Measurements from ENCODE around the gene NUP98.

Gene NUP98

DNA sequence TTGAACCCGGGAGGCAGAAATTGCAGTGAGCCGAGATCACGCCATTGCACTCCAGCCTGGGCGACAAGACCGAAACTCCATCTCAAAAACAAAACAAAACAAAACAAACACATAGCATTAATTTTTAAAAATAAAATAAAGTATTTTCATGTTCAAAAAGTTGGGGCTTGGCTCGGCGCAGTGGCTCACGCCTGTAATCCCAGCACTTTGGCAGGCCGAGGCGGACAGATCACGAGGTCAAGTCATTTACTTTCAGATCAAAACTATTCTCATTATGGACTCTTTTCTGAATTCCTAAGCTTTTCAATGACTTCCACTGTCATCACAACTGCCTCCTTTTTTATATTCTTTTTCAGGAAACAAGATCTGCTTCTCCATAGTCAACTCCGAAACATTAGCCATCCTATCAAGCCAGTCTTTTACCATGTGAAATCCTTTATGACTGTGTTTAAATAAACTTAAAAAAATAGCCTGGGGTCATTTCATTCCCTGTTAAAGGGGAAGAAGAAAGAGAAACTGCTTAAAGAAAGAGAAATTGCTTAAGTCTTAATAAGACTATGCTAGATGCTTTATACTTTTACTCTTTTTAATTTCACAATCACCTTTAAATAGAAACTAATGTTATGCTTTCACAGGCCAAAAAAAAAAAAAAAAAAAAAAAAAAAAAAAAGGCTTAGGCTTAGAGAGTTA, 113.1 kb downstream of the NUP98 start:
- Mint-ChIP-seq H3K27me3 (ENCODE audit: low read depth, poor library complexity) (no peaks in the 10 kb centered on the region), H3K4me1 (no peaks in the 10 kb centered on the region), H3K36me3 (ENCODE audit: low read depth) (peaks cover 81% of the 10 kb centered on the region), H3K9me3 (no peaks in the 10 kb centered on the region), H3K4me3 (no peak overlapping the region), H3K27ac (peak overlapping the region; percentile 15)
- TF ChIP-seq, protein P1, sequence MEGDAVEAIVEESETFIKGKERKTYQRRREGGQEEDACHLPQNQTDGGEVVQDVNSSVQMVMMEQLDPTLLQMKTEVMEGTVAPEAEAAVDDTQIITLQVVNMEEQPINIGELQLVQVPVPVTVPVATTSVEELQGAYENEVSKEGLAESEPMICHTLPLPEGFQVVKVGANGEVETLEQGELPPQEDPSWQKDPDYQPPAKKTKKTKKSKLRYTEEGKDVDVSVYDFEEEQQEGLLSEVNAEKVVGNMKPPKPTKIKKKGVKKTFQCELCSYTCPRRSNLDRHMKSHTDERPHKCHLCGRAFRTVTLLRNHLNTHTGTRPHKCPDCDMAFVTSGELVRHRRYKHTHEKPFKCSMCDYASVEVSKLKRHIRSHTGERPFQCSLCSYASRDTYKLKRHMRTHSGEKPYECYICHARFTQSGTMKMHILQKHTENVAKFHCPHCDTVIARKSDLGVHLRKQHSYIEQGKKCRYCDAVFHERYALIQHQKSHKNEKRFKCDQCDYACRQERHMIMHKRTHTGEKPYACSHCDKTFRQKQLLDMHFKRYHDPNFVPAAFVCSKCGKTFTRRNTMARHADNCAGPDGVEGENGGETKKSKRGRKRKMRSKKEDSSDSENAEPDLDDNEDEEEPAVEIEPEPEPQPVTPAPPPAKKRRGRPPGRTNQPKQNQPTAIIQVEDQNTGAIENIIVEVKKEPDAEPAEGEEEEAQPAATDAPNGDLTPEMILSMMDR (IDR thresholded peaks at IDR 0.05): no peak
- DNase-seq: no peak

DNA sequence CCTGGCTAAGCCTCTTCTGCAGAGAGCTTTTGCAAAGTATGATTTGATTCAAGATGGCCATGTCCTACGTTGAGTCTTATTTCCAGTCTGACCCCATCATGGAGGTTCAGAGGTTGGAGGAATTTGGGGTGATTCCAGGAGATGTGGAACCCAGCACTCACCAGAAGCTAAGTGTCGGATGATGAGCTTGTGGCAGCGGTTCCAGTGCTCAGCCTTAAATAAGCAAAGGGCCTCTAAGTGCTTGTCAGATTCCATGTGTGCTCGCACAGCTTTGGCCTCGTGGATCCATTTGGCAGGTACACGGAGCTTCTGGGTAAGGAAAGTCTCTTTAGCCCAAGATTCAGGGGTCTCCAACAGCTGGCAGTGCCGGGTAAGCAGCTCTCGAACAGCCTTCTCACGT, 114.3 kb downstream of the NUP98 start:
- H3K36me3 Mint-ChIP-seq (ENCODE audit: low read depth): peaks cover 87% of the 10 kb centered on the region
- H3K27me3 Mint-ChIP-seq (ENCODE audit: low read depth, poor library complexity): no peaks in the 10 kb centered on the region
- no peaks in the 10 kb centered on the region for H3K4me1 Mint-ChIP-seq
- no peak overlapping the region for H3K27ac Mint-ChIP-seq
- TF ChIP-seq, protein P1 (IDR thresholded peaks at IDR 0.05): no peak
- no peak overlapping the region for H3K4me3 Mint-ChIP-seq
- no peak for DNase-seq
- H3K9me3 Mint-ChIP-seq: no peaks in the 10 kb centered on the region

DNA sequence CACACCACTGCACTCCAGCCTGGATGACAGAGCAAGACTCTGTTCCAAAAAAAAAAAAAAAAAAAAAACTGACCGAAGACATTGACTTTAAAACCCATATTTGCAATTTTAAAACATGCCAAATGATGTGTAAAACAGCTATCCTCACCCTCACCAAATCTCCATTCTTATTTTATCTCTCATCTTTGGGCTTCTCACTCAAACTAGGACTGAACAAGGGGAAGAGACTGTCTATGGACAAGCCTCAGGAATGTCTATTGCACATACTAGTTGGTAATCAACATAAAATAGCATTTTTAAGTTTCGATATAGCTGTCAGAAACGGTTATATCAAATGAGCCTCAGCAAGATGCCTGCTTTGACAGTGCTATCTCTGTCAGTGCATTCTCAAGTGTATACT, 118.3 kb downstream of the NUP98 start:
- TF ChIP-seq, protein P1 (IDR thresholded peaks at IDR 0.05): no peak
- Mint-ChIP-seq H3K36me3 (ENCODE audit: low read depth) (peaks cover 86% of the 10 kb centered on the region), H3K27me3 (ENCODE audit: low read depth, poor library complexity) (no peaks in the 10 kb centered on the region), H3K4me1 (no peaks in the 10 kb centered on the region), H3K9me3 (no peaks in the 10 kb centered on the region), H3K4me3 (no peak overlapping the region), H3K27ac (no peak overlapping the region)
- DNase-seq: no peak

DNA sequence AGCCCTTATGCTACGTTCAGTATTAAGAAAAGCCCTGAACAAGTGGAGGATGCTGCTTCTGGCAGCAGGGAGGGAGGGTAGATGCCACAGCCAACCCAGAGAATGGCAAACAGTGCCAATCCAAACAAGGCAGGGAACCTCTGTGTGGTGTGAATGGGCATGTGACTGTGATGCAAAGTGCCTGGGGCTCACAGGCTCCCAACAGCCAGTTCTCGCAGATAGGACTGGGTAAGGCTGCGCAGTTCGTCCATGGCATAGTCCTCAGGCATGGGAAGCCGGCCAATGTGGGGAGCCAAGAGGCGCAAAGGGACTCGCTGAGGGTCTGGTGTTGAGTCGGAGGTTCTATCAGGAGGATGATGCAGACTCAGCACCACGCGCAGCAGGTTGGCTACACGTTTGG, 121.4 kb downstream of the NUP98 start:
- peaks cover 73% of the 10 kb centered on the region for H3K36me3 Mint-ChIP-seq (ENCODE audit: low read depth)
- no peaks in the 10 kb centered on the region for H3K9me3 Mint-ChIP-seq
- TF ChIP-seq, protein P1 (IDR thresholded peaks at IDR 0.05): no peak
- no peaks in the 10 kb centered on the region for H3K27me3 Mint-ChIP-seq (ENCODE audit: low read depth, poor library complexity)
- no peak overlapping the region for H3K4me3 Mint-ChIP-seq
- DNase-seq: no peak
- H3K4me1 Mint-ChIP-seq: peaks cover 20% of the 10 kb centered on the region
- peak overlapping the region; percentile 51 for H3K27ac Mint-ChIP-seq

DNA sequence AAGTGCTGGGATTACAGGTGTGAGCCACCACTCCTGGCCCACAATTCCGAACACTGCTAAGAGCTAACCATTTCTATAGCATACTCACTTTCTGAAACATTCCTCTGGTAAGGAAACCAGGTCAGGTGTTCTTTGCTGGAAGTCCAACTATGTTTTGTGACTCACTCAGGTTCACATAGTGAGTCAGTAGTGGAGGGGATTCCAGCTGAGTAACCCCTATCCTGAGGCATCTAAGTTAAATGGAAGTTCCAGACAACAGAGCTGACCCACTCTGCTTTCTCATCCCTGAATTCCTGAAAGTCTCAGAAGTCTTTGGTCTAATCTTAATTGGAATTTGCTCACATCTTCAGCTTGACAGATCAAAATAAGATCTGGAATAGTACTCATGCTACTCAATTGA, 123.2 kb downstream of the NUP98 start:
- H3K27ac Mint-ChIP-seq: no peak overlapping the region
- no peak for DNase-seq
- TF ChIP-seq, protein P1 (IDR thresholded peaks at IDR 0.05): no peak
- H3K4me1 Mint-ChIP-seq: peaks cover 30% of the 10 kb centered on the region
- no peak overlapping the region for H3K4me3 Mint-ChIP-seq
- no peaks in the 10 kb centered on the region for H3K9me3 Mint-ChIP-seq
- no peaks in the 10 kb centered on the region for H3K27me3 Mint-ChIP-seq (ENCODE audit: low read depth, poor library complexity)
- peaks cover 71% of the 10 kb centered on the region for H3K36me3 Mint-ChIP-seq (ENCODE audit: low read depth)
